Stimulated activated naive B cell treated with anti-CD40 and anti-IgM and Interleukin-4, amounts not matched to agents 10 μg/mL and 1 μg/mL and 100 μg/mL, for 72 hours (primary cell): ENCODE data around the gene NUAK1.
"Not testable (repeated sequence)": the region's sequence is repeated elsewhere in the genome, so short reads cannot be mapped to it uniquely, and the experiment has no call there.

Experiments used
- ATAC-seq, 2 donors: fragments of 150-1000 bp; cut with Tn5 transposase; replicated peaks; 2 replicates each; pipeline ENCODE4 v1.10.0; 2021; ENCODE audit warnings: moderate library complexity in 1 of 2
- DNase-seq: peaks from one replicate; pipeline ENCODE4 v3.0.0; 2021
- H3K27ac Mint-ChIP-seq: one replicate; pipeline ENCODE4 v1.8.0; 2022; ENCODE audit warnings: mild to moderate bottlenecking, mixed read lengths
- H3K27me3 Mint-ChIP-seq, 2 donors: one replicate each; pipeline ENCODE4 v1.8.0; 2022; ENCODE audit warnings: mixed read lengths in 2 of 2
- H3K36me3 Mint-ChIP-seq, 2 donors: one replicate each; pipeline ENCODE4 v1.8.0; 2022; ENCODE audit warnings: mixed read lengths in 2 of 2, mild to moderate bottlenecking in 1 of 2
- H3K4me1 Mint-ChIP-seq, 2 donors: one replicate each; pipeline ENCODE4 v1.8.0; 2022; ENCODE audit warnings: mixed read lengths in 2 of 2, mild to moderate bottlenecking in 1 of 2
- H3K4me3 Mint-ChIP-seq, 2 donors: one replicate each; pipeline ENCODE4 v1.8.0; 2022; ENCODE audit warnings: mild to moderate bottlenecking in 2 of 2, mixed read lengths in 2 of 2, moderate library complexity in 1 of 2
- H3K9me3 Mint-ChIP-seq, 2 donors: one replicate each; pipeline ENCODE4 v1.8.0; 2022; ENCODE audit warnings: mixed read lengths in 2 of 2, mild to moderate bottlenecking in 1 of 2

NUAK1 gene

DNA sequence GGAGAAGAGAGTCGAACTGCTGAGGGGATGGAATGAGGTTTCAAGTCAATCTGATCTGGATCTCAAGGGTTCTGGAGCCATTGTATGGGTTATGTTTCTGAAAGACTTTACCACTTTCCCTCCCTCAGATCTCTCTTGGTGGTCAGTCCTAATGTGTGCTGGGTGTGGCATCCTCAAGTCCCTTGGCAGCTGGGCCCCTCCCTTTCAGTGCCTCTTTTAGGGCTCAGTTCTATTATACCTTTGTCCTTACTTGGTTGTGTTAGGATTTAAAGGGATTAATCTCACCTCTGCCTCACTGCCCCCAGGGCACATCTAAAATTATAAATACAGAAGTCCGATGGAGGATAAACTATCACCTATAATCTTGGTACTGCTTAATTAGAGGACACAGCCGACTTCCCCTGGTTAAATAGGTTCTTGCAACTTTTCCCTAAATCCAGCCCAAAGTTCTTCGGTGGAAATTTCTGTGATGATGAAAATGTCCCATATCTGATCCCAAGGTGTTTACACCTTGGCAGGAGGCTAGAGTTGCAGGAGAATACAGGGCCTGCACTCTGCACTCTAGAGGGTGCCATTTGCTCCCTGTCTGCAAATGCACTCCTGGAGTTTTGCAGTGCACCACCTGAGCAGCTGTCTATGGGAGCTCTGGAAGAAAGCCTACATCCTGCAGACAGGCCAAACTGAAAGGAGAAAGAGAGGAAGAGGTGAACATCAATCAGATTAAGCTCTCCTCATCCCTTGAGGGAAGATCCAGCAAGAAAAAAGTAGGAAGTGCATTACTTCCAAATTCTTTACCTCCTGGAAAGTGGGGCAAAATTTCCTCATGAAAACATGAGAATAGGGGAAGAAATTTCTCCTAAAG lies 106.8 kb downstream of the NUAK1 start:
- Mint-ChIP-seq H3K27ac (no peak overlapping the region), H3K9me3 (peaks cover 2 to 4% of the 10 kb centered on the region in 2 donors), H3K36me3 (no peaks in the 10 kb centered on the region), H3K4me1 (no peaks in the 10 kb centered on the region), H3K27me3 (peaks cover 9% of the 10 kb centered on the region in 2 donors), H3K4me3 (no peak overlapping the region)
- DNase-seq (no peak), ATAC-seq (no peak)

DNA sequence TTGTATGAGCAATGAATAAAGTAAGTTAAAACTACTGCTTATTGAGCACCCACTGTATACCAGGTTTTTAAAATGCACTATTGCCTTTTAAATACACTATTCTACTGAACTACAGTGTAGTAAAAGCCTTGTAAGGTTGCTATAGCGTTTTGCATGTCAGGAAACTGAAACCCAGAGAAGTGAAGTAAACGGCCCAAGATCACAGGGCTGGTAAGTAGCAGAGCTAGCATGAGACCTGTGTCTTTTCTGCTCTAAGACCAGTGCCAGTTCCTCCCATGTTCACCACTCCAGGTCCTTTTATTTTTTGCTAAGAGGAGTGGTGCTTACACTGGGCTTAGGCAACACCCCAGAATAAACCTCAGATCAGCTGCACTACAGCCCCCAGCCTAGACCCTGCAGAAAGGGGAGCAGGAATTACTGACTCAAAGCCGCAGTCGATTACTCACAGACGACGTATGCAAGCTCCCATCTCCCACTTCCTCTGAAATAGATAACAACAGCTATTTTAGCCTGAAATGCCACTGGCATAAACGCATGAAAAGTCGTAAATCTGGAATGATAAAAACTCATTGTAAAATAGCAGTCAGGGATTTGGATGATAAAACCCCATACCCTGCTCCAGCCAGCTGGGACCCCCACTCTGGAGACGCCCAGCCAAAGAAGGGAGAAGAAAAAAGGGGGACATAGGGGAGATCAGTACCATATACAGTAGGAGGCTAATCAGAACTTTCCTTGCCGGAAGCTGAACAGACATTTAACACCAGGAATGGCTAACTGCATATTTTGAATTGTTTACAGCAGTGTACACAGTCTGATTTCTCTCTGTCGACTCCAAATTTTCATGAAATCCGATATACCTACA lies 108.3 kb downstream of the NUAK1 start:
- Mint-ChIP-seq H3K4me3 (no peak overlapping the region), H3K27me3 (peaks cover 9 to 13% of the 10 kb centered on the region in 2 donors), H3K4me1 (no peaks in the 10 kb centered on the region), H3K36me3 (no peaks in the 10 kb centered on the region), H3K27ac (no peak overlapping the region), H3K9me3 (no peaks in the 10 kb centered on the region)
- ATAC-seq: no peak
- no peak for DNase-seq

GRCh38 chr12:106029532-106029931 lies 109.2 kb downstream of the NUAK1 start:
- H3K36me3 Mint-ChIP-seq: no peaks in the 10 kb centered on the region
- no peaks in the 10 kb centered on the region for H3K4me1 Mint-ChIP-seq
- no peak overlapping the region for H3K27ac Mint-ChIP-seq
- ATAC-seq (no peak), DNase-seq (no peak)
- H3K27me3 Mint-ChIP-seq: peaks cover 9 to 13% of the 10 kb centered on the region in 2 donors
- no peaks in the 10 kb centered on the region for H3K9me3 Mint-ChIP-seq
- no peak overlapping the region for H3K4me3 Mint-ChIP-seq

- DNase-seq (no peak), ATAC-seq (no peak)
- Mint-ChIP-seq H3K4me3 (no peak overlapping the region), H3K4me1 (no peaks in the 10 kb centered on the region), H3K36me3 (no peaks in the 10 kb centered on the region), H3K27me3 (peaks cover 9 to 13% of the 10 kb centered on the region in 2 donors), H3K9me3 (no peaks in the 10 kb centered on the region), H3K27ac (no peak overlapping the region)
These were observed 110.8 kb downstream of the NUAK1 start for GRCh38 chr12:106027911-106028310.

GRCh38 chr12:106027286-106027685 lies 111.5 kb downstream of the NUAK1 start:
- no peaks in the 10 kb centered on the region for H3K9me3 Mint-ChIP-seq
- no peak overlapping the region for H3K27ac Mint-ChIP-seq
- H3K4me1 Mint-ChIP-seq: no peaks in the 10 kb centered on the region
- H3K27me3 Mint-ChIP-seq: peaks cover 9 to 13% of the 10 kb centered on the region in 2 donors
- H3K36me3 Mint-ChIP-seq: no peaks in the 10 kb centered on the region
- DNase-seq (no peak), ATAC-seq (no peak)
- no peak overlapping the region for H3K4me3 Mint-ChIP-seq

GRCh38 chr12:106025129-106025528 lies 113.6 kb downstream of the NUAK1 start:
- H3K4me3 Mint-ChIP-seq: no peak overlapping the region
- H3K27me3 Mint-ChIP-seq: peaks cover 9 to 13% of the 10 kb centered on the region in 2 donors
- ATAC-seq: no peak
- no peak for DNase-seq
- no peak overlapping the region for H3K27ac Mint-ChIP-seq
- H3K36me3 Mint-ChIP-seq: no peaks in the 10 kb centered on the region
- no peaks in the 10 kb centered on the region for H3K4me1 Mint-ChIP-seq
- H3K9me3 Mint-ChIP-seq: peaks cover 2 to 4% of the 10 kb centered on the region in 2 donors

DNA sequence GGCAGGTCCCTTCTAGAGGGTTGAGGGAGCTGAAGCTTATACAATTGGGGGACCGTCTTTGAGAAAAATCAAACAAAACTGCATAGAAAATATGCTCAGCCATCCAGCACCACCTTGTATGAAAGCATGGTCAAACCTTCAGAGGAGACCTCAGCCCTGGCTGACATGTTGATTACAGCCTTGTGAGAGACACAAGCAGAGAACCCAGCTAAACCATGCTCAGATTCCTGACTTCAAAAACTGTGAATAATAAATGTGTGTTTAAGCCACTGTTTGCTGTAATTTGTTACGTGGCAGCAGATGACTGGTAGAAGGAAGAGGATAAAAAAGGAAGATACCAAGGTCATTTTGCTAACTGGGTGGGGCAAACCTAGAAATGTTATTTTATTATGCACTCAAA lies 115.7 kb downstream of the NUAK1 start:
- Mint-ChIP-seq H3K27me3 (peaks cover 7 to 19% of the 10 kb centered on the region in 2 donors), H3K27ac (no peak overlapping the region), H3K36me3 (no peaks in the 10 kb centered on the region), H3K9me3 (peaks cover 12% of the 10 kb centered on the region in 2 donors), H3K4me1 (no peaks in the 10 kb centered on the region), H3K4me3 (no peak overlapping the region)
- no peak for ATAC-seq
- DNase-seq: no peak

GRCh38 chr12:106022568-106023012 lies 116.2 kb downstream of the NUAK1 start:
- Mint-ChIP-seq H3K27ac (no peak overlapping the region), H3K4me1 (no peaks in the 10 kb centered on the region), H3K36me3 (no peaks in the 10 kb centered on the region), H3K4me3 (no peak overlapping the region), H3K9me3 (peaks cover 12% of the 10 kb centered on the region in 2 donors), H3K27me3 (peaks cover 3 to 14% of the 10 kb centered on the region in 2 donors)
- DNase-seq (no peak), ATAC-seq (no peak)

DNA sequence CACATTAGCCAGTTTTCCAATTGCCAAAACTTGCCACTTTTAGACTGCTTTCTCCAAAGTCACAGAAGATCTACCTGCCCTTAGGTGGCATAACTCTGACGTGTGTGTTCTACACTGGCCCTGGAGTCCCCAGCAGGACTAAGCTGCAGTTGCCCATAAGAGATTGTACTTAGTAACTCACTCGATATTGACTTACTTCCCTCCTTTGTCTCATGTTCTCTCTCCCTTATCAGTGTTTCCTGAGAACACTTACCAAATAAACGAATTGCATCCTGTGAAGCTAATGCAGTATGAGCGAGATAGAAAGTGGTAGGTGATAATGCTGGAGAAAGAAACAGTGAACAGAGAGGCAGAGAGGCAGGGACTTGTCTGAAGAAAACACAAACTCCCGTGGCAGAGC lies 117.2 kb downstream of the NUAK1 start:
- Mint-ChIP-seq H3K4me3 (no peak overlapping the region), H3K9me3 (peaks cover 12% of the 10 kb centered on the region in 2 donors), H3K36me3 (no peaks in the 10 kb centered on the region), H3K27me3 (peaks cover 0 to 6% of the 10 kb centered on the region in 2 donors), H3K27ac (no peak overlapping the region), H3K4me1 (no peaks in the 10 kb centered on the region)
- no peak for ATAC-seq
- DNase-seq: no peak

DNA sequence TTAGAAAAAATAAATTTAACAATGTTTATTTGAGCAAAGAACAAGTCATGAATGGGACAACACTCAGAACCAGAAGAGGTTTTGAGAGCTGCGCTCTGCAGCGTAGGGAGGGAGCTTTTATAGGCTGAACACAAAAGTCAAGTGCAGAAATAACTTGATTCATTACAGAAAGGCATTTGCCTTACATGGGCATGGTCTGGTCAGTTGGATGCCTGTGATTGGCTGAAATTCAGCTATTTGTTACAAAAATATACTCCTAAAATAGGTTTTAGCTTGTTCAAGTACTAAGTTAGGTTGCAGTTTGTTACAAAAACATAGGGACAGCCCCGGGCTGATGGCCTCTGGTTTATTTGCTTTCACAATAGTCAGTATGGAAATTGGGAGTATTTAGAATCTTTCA lies 118.0 kb downstream of the NUAK1 start:
- DNase-seq (no peak), ATAC-seq (no peak)
- H3K36me3 Mint-ChIP-seq: no peaks in the 10 kb centered on the region
- H3K27me3 Mint-ChIP-seq: peaks cover 0 to 6% of the 10 kb centered on the region in 2 donors
- H3K27ac Mint-ChIP-seq: no peak overlapping the region
- no peak overlapping the region for H3K4me3 Mint-ChIP-seq
- H3K9me3 Mint-ChIP-seq: peaks cover 13 to 16% of the 10 kb centered on the region in 2 donors
- no peaks in the 10 kb centered on the region for H3K4me1 Mint-ChIP-seq

DNA sequence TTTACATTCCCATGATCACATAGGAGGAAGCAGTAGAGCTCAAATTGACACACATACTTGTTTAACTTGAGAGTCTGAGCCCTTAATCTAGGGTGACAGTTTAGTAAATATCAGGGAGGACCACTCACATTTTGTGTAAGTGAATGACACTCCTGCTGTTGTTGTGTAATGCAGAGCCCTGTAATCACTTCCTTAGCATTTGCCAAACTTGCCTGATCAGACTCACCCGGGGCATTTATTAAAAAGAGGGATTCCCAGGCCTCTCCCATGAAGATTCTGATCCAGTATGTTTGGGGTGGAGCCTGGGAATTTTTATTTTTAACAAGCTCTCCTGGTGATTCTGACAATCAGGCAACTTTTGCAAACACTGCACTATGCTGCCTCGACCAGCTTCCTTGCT lies 119.6 kb downstream of the NUAK1 start:
- H3K36me3 Mint-ChIP-seq: no peaks in the 10 kb centered on the region
- DNase-seq: no peak
- H3K9me3 Mint-ChIP-seq: peaks cover 13 to 16% of the 10 kb centered on the region in 2 donors
- no peaks in the 10 kb centered on the region for H3K4me1 Mint-ChIP-seq
- H3K27ac Mint-ChIP-seq: no peak overlapping the region
- no peak overlapping the region for H3K4me3 Mint-ChIP-seq
- ATAC-seq: no peak
- H3K27me3 Mint-ChIP-seq: peaks cover 0 to 6% of the 10 kb centered on the region in 2 donors

- Mint-ChIP-seq H3K9me3 (peaks cover 16 to 17% of the 10 kb centered on the region in 2 donors), H3K4me1 (no peaks in the 10 kb centered on the region), H3K27ac (no peak overlapping the region), H3K27me3 (peaks cover 6 to 11% of the 10 kb centered on the region in 2 donors), H3K4me3 (no peak overlapping the region), H3K36me3 (no peaks in the 10 kb centered on the region)
- DNase-seq (no peak), ATAC-seq (no peak)
These were observed 120.5 kb downstream of the NUAK1 start for GRCh38 chr12:106018286-106018685.

DNA sequence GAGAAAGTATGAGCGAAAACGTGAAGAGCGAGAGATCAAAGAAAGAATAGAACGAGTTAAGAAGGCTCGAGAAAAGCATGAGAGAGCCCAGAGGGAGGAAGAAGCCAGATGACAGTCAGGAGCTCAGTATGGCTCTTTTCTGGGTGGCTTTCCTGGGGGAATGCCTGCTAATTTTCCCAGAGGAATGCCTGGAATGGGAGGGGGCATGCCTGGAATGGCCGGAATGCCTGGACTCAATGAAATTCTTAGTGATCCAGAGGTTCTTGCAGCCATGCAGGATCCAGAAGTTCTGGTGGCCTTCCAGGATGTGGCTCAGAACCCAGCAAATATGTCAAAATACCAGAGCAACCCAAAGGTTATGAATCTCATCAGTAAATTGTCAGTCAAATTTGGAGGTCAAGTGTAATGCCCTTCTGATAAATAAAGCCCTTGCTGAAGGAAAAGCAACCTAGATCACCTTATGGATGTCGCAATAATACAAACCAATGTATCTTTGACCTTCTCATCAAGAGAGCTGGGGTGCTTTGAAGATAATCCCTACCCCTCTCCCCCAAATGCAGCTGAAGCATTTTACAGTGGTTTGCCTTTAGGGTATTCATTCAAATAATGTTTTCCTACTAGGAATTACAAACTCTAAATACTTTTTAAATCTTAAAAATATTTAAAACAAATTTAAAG lies 122.0 kb downstream of the NUAK1 start:
- H3K4me3 Mint-ChIP-seq, ATAC-seq, H3K4me1 Mint-ChIP-seq, DNase-seq, H3K36me3 Mint-ChIP-seq, H3K27ac Mint-ChIP-seq: not testable (repeated sequence)
- peaks cover 6 to 11% of the 10 kb centered on the region in 2 donors for H3K27me3 Mint-ChIP-seq
- H3K9me3 Mint-ChIP-seq: peaks cover 13 to 17% of the 10 kb centered on the region in 2 donors

GRCh38 chr12:106015646-106016045 lies 123.1 kb downstream of the NUAK1 start:
- H3K4me1 Mint-ChIP-seq: no peaks in the 10 kb centered on the region
- no peak overlapping the region for H3K27ac Mint-ChIP-seq
- H3K27me3 Mint-ChIP-seq: peaks cover 6 to 11% of the 10 kb centered on the region in 2 donors
- DNase-seq: no peak
- no peak overlapping the region for H3K4me3 Mint-ChIP-seq
- ATAC-seq: no peak
- no peaks in the 10 kb centered on the region for H3K36me3 Mint-ChIP-seq
- peaks cover 13 to 17% of the 10 kb centered on the region in 2 donors for H3K9me3 Mint-ChIP-seq
